HepG2 (cell line): Measurements from ENCODE around the gene SMAP2. TPM values are rescaled to one million over a fixed set of nuclear protein-coding genes. Genes with fewer than 3 reads are reported as not detected.

ENCODE experiments used
- GTF2F1 ChIP-seq: fragments of 150-350 bp; IDR thresholded peaks from 2 replicates; pipeline ENCODE4 v1.6.1; 2014; ENCODE audit warnings: low read length
- ISX ChIP-seq: sonication (generic); formaldehyde crosslinking; conservative IDR thresholded peaks from 2 replicates; pipeline ENCODE4 v1.5.0; 2020; ENCODE audit warnings: missing genetic modification reagents
- NCOA2 ChIP-seq: sonication (generic); formaldehyde crosslinking; IDR thresholded peaks from 2 replicates; pipeline ENCODE4 v1.8.0; 2022; ENCODE audit warnings: inconsistent platforms
- PTBP1 ChIP-seq: fragments of 200-400 bp; formaldehyde crosslinking; IDR thresholded peaks from 2 replicates; pipeline ENCODE4 v1.6.1; 2018; ENCODE audit warnings: low read length, low read depth; ENCODE audit not compliant: poor library complexity, severe bottlenecking
- TBX2 ChIP-seq: sonication (generic); formaldehyde crosslinking; IDR thresholded peaks from 2 replicates; pipeline ENCODE4 v1.5.0; 2020; ENCODE audit warnings: missing genetic modification reagents, mild to moderate bottlenecking, borderline replicate concordance
- TCF7 ChIP-seq: sonication (generic); IDR thresholded peaks from 2 replicates; pipeline ENCODE4 v1.6.1; 2016; ENCODE audit warnings: antibody characterized with exemption, low read depth
- U2AF1 ChIP-seq: fragments of 200-400 bp; formaldehyde crosslinking; optimal IDR thresholded peaks from 2 replicates; pipeline ENCODE3; 2017; ENCODE audit warnings: mild to moderate bottlenecking, low read depth, low read length
- ZFP36L2 ChIP-seq: sonication (generic); formaldehyde crosslinking; IDR thresholded peaks from 2 replicates; pipeline ENCODE4 v1.4.0; 2020; ENCODE audit warnings: missing genetic modification reagents
- ZFP82 ChIP-seq: sonication (generic); formaldehyde crosslinking; IDR thresholded peaks from 2 replicates; pipeline ENCODE4 v1.5.1; 2020; ENCODE audit warnings: mild to moderate bottlenecking, missing genetic modification reagents, borderline replicate concordance
- ZMYM2 ChIP-seq: sonication (generic); formaldehyde crosslinking; IDR thresholded peaks from 2 replicates; pipeline ENCODE4 v1.8.0; 2022; ENCODE audit warnings: mild to moderate bottlenecking, missing genetic modification reagents
- ZNF33B ChIP-seq: sonication (generic); formaldehyde crosslinking; IDR thresholded peaks from 2 replicates; pipeline ENCODE4 v1.5.1; 2020; ENCODE audit warnings: mild to moderate bottlenecking, missing genetic modification reagents
- ZNF546 ChIP-seq: sonication (generic); formaldehyde crosslinking; conservative IDR thresholded peaks from 2 replicates; pipeline ENCODE4 v1.8.1; 2023; ENCODE audit warnings: mild to moderate bottlenecking, missing genetic modification reagents
- ZNF761 ChIP-seq: sonication (generic); formaldehyde crosslinking; conservative IDR thresholded peaks from 2 replicates; pipeline ENCODE4 v1.4.0; 2020; ENCODE audit warnings: mild to moderate bottlenecking, missing genetic modification reagents
- ZNF776 ChIP-seq: sonication (generic); formaldehyde crosslinking; IDR thresholded peaks from 2 replicates; pipeline ENCODE4 v1.4.0; 2020; ENCODE audit warnings: mild to moderate bottlenecking, missing genetic modification reagents
- ZSCAN25 ChIP-seq: sonication (generic); formaldehyde crosslinking; IDR thresholded peaks from 2 replicates; pipeline ENCODE4 v1.8.0; 2022; ENCODE audit warnings: mild to moderate bottlenecking, missing genetic modification reagents
- polyA plus RNA-seq, 8 experiments: library from polyadenylated mRNA; depleted of rRNA in 3 of 8; stranded (reverse) in 7 of 8; unstranded in 1 of 8; fragments of >200 nt; fragmentation: Illumina TruSeq in 4 of 8; extraction: Trizol in 4 of 8; gene quantifications; 2 replicates each; pipeline versions ENCODE4 v1.2.1 to v1.2.3, GENCODE V29; 2011 to 2016; ENCODE audit warnings: low read depth in 4 of 8, missing spikeins in 1 of 8, mixed read lengths in 1 of 8; ENCODE audit not compliant: insufficient read depth in 1 of 8
- total RNA-seq, 5 experiments: library from RNA; depleted of rRNA; stranded (reverse); fragments of >200 nt; fragmentation: Illumina TruSeq; extraction: Trizol; gene quantifications; 2 replicates each; pipeline ENCODE4 v1.2.3, GENCODE V29; 2016; ENCODE audit warnings: low read depth in 1 of 5
- TF ChIP-seq, protein P1 (sequence below): IDR thresholded peaks from 2 replicates; pipeline ENCODE4 v1.6.1; 2012; ENCODE audit warnings: low read length, improper control_type of control experiment
- TF ChIP-seq, protein P2 (sequence below): sonication (generic); formaldehyde crosslinking; IDR thresholded peaks from 2 replicates; pipeline ENCODE4 v1.8.0; 2023; ENCODE audit warnings: mild to moderate bottlenecking, missing genetic modification reagents
- TF ChIP-seq, protein P3 (sequence below): conservative IDR thresholded peaks from 2 replicates; pipeline ENCODE4 v1.6.1; 2018; ENCODE audit warnings: missing genetic modification reagents
- TF ChIP-seq, protein P4 (sequence below): sonication (generic); formaldehyde crosslinking; IDR thresholded peaks from 2 replicates; pipeline ENCODE4 v1.4.0; 2020; ENCODE audit warnings: missing genetic modification reagents, borderline replicate concordance

The SMAP2 gene
- total and polyA plus RNA-seq, 2 of the 13 experiments (the other 11 are each of a cell fraction or from before 2014, with no cell fraction given), result 19.0 to 22.3 TPM

DNA sequence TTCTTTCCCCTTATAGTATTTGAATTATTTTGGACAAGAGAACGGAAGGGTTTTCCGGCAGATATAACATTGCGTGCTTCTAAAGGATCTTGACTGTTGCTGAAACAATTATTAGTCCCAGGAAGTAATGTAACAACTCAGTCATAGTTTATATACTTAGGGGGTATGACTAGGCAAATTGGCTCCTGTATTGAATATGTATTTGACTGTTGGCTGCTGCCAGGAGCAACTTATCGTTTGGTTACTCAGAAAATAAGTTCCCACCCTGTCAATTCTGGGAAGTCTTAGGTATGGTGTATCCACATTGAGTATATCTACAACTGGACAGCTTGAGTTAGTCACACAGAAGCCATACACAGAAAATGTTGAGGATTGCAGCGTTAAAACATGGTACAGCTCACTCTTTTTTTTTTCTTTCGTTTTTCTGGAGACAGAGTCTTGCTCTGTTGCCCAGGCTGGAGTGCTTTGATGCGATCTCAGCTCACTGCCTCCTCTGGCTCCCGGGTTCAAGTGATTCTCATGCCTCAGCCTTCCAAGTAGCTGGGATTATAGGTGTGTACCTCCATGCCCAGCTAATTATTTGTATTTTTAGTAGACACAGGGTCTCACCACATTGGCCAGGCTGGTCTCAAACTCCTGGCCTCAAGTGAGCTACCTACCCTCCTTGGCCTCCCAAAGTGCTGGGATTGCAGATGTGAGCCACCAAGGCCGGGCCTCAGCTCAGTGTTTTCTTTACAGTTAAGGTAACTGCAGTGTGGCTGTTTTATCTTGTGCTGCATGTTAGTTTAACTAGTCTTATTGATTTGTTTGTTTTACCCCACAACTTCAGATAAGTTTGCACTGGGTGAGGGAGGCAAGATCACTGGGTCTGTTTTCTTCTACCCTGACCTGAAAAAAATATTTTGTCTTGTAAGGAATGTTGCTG is 10.2 kb downstream of the SMAP2 start (continued):
- TF ChIP-seq ZNF546 (CRISPR knock-in tag), result 0 out of 2 replicates have a peak, but pooled peaks have one; percentile 42
- TF ChIP-seq ZNF761 (CRISPR knock-in tag), result no peak
- TF ChIP-seq, protein P1, sequence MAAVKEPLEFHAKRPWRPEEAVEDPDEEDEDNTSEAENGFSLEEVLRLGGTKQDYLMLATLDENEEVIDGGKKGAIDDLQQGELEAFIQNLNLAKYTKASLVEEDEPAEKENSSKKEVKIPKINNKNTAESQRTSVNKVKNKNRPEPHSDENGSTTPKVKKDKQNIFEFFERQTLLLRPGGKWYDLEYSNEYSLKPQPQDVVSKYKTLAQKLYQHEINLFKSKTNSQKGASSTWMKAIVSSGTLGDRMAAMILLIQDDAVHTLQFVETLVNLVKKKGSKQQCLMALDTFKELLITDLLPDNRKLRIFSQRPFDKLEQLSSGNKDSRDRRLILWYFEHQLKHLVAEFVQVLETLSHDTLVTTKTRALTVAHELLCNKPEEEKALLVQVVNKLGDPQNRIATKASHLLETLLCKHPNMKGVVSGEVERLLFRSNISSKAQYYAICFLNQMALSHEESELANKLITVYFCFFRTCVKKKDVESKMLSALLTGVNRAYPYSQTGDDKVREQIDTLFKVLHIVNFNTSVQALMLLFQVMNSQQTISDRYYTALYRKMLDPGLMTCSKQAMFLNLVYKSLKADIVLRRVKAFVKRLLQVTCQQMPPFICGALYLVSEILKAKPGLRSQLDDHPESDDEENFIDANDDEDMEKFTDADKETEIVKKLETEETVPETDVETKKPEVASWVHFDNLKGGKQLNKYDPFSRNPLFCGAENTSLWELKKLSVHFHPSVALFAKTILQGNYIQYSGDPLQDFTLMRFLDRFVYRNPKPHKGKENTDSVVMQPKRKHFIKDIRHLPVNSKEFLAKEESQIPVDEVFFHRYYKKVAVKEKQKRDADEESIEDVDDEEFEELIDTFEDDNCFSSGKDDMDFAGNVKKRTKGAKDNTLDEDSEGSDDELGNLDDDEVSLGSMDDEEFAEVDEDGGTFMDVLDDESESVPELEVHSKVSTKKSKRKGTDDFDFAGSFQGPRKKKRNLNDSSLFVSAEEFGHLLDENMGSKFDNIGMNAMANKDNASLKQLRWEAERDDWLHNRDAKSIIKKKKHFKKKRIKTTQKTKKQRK, result no peak
- TF ChIP-seq TCF7, result peak; percentile 57; the same call in 1 of the 2 replicates
- no peak for TF ChIP-seq U2AF1
- TF ChIP-seq, protein P2, sequence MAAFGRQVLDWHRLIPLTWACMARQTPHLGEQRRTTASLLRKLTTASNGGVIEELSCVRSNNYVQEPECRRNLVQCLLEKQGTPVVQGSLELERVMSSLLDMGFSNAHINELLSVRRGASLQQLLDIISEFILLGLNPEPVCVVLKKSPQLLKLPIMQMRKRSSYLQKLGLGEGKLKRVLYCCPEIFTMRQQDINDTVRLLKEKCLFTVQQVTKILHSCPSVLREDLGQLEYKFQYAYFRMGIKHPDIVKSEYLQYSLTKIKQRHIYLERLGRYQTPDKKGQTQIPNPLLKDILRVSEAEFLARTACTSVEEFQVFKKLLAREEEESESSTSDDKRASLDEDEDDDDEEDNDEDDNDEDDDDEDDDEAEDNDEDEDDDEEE (CRISPR knock-in tag), result no peak
- TF ChIP-seq TBX2 (CRISPR knock-in tag), result peak; percentile 76
- TF ChIP-seq, protein P3, sequence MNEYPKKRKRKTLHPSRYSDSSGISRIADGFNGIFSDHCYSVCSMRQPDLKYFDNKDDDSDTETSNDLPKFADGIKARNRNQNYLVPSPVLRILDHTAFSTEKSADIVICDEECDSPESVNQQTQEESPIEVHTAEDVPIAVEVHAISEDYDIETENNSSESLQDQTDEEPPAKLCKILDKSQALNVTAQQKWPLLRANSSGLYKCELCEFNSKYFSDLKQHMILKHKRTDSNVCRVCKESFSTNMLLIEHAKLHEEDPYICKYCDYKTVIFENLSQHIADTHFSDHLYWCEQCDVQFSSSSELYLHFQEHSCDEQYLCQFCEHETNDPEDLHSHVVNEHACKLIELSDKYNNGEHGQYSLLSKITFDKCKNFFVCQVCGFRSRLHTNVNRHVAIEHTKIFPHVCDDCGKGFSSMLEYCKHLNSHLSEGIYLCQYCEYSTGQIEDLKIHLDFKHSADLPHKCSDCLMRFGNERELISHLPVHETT (CRISPR knock-in tag), result no peak
- peak; percentile 80 for TF ChIP-seq NCOA2 (CRISPR knock-in tag)
- no peak for TF ChIP-seq PTBP1
- no peak for TF ChIP-seq ZFP82 (CRISPR knock-in tag)
- TF ChIP-seq ZNF776 (CRISPR knock-in tag), result no peak; the same call in 1 of the 2 replicates
- TF ChIP-seq ISX (CRISPR knock-in tag), result no peak
- TF ChIP-seq ZFP36L2 (CRISPR knock-in tag), result no peak
- TF ChIP-seq GTF2F1, result no peak
- TF ChIP-seq ZMYM2 (CRISPR knock-in tag), result peak; percentile 94
- TF ChIP-seq, protein P4, sequence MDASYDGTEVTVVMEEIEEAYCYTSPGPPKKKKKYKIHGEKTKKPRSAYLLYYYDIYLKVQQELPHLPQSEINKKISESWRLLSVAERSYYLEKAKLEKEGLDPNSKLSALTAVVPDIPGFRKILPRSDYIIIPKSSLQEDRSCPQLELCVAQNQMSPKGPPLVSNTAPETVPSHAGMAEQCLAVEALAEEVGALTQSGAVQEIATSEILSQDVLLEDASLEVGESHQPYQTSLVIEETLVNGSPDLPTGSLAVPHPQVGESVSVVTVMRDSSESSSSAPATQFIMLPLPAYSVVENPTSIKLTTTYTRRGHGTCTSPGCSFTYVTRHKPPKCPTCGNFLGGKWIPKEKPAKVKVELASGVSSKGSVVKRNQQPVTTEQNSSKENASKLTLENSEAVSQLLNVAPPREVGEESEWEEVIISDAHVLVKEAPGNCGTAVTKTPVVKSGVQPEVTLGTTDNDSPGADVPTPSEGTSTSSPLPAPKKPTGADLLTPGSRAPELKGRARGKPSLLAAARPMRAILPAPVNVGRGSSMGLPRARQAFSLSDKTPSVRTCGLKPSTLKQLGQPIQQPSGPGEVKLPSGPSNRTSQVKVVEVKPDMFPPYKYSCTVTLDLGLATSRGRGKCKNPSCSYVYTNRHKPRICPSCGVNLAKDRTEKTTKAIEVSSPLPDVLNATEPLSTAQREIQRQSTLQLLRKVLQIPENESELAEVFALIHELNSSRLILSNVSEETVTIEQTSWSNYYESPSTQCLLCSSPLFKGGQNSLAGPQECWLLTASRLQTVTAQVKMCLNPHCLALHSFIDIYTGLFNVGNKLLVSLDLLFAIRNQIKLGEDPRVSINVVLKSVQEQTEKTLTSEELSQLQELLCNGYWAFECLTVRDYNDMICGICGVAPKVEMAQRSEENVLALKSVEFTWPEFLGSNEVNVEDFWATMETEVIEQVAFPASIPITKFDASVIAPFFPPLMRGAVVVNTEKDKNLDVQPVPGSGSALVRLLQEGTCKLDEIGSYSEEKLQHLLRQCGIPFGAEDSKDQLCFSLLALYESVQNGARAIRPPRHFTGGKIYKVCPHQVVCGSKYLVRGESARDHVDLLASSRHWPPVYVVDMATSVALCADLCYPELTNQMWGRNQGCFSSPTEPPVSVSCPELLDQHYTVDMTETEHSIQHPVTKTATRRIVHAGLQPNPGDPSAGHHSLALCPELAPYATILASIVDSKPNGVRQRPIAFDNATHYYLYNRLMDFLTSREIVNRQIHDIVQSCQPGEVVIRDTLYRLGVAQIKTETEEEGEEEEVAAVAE (CRISPR knock-in tag), result no peak
- TF ChIP-seq ZNF33B (CRISPR knock-in tag), result 0 out of 2 replicates have a peak, but pooled peaks have one; percentile 47
- peak; percentile 35; the same call in 1 of the 2 replicates for TF ChIP-seq ZSCAN25 (CRISPR knock-in tag)
